Mucosa of descending colon (tissue), 3 donors: ENCODE measurements around the gene HTT. TPM values are rescaled to one million over a fixed set of nuclear protein-coding genes. Genes with fewer than 3 reads are reported as not detected.
A peak's percentile ranks its signal among the peaks of the same experiment; 100 is the strongest.

Source experiments
- ATAC-seq: fragments of 200-7000 bp; cut with Tn5 transposase; one replicate; pipeline ENCODE4 v1.9.1; 2020; ENCODE audit warnings: mild to moderate bottlenecking, moderate library complexity
- DNase-seq, 3 donors: peaks; one replicate each; pipeline ENCODE4 v3.0.0-alpha.2; 2020
- H3K36me3 ChIP-seq: fragments of 200-600 bp; one replicate; pipeline ENCODE4 v1.8.0; 2021; ENCODE audit warnings: low read depth, mild to moderate bottlenecking
- H3K4me1 ChIP-seq: fragments of 200-600 bp; one replicate; pipeline ENCODE4 v1.8.0; 2021; ENCODE audit warnings: low read depth, mild to moderate bottlenecking
- H3K4me3 ChIP-seq: fragments of 200-600 bp; one replicate; pipeline ENCODE4 v1.8.0; 2021; ENCODE audit warnings: mild to moderate bottlenecking
- H3K9me3 ChIP-seq: fragments of 200-600 bp; one replicate; pipeline ENCODE4 v1.8.0; 2021; ENCODE audit warnings: mild to moderate bottlenecking
- intact Hi-C, 2 donors: fragments of 100-400 bp; cut with DNase I in 1 of 2; cut with micrococcal nuclease in 1 of 2; formaldehyde crosslinking; loops; one replicate each; pipeline versions ENCODE4 v1.11.0 to v1.11.1; 2022; cut with DNase I, micrococcal nuclease
- total RNA-seq, 3 donors: library from RNA; stranded (reverse); fragmentation: NEBNext Ultra II Directional in 2 of 3; extraction: Animal tissue kit (Norgen Biotek cat#: 25700) in 2 of 3; gene quantifications; one replicate each; pipeline versions ENCODE4 v1.2.1 to v1.2.4, GENCODE V29; 2021 to 2023
- TF ChIP-seq, protein P1 (sequence below): fragments of 200-600 bp; IDR thresholded peaks from one replicate; pipeline ENCODE4 v1.8.0; 2022; ENCODE audit warnings: antibody characterized with exemption, mild to moderate bottlenecking
- donor health status: DM: no; HTN: no; CAD: no; lungs with moderate emphysema.
- donor health status: DM: no; HTN: no; CAD: no.
- donor health status: DM: no; HTN: yes; CAD: no.

Gene HTT
- total RNA-seq, 3 donors from 2014 or later: 51.3 to 71.8 (median 67.5) TPM

- DNase-seq (no peak), ATAC-seq (no peak)
- Histone ChIP-seq H3K4me3 (no peak overlapping the region), H3K36me3 (peaks cover 5% of the 10 kb centered on the region), H3K4me1 (no peaks in the 10 kb centered on the region), H3K9me3 (no peaks in the 10 kb centered on the region)
- intact Hi-C loops: no loop called here
- TF ChIP-seq, protein P1, sequence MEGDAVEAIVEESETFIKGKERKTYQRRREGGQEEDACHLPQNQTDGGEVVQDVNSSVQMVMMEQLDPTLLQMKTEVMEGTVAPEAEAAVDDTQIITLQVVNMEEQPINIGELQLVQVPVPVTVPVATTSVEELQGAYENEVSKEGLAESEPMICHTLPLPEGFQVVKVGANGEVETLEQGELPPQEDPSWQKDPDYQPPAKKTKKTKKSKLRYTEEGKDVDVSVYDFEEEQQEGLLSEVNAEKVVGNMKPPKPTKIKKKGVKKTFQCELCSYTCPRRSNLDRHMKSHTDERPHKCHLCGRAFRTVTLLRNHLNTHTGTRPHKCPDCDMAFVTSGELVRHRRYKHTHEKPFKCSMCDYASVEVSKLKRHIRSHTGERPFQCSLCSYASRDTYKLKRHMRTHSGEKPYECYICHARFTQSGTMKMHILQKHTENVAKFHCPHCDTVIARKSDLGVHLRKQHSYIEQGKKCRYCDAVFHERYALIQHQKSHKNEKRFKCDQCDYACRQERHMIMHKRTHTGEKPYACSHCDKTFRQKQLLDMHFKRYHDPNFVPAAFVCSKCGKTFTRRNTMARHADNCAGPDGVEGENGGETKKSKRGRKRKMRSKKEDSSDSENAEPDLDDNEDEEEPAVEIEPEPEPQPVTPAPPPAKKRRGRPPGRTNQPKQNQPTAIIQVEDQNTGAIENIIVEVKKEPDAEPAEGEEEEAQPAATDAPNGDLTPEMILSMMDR: no peak
These were observed 123.1 kb downstream of the HTT start for GRCh38 chr4:3197366-3198105.

DNA sequence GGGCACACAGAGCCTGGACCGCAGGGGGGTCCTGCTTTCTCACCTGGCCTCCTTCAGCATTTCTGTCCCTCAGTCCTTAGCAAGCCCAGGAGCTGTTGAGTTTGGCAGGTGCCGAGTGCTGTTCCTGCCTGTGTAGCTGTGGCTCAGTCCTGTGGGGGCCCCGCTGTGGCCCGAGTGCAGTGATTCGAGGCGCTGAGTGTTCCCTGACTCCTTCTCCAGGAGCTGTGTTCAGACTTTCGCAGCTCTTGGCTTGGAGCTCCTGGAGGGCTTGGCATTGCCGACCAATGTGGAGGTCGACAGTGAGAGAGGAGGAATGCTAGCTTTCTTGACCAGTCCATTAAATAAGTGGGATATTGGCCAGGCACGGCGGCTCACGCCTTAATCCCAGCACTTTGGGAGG, 124.4 kb downstream of the HTT start:
- ATAC-seq: no peak
- intact Hi-C loops: no loop called here
- Histone ChIP-seq H3K9me3 (no peaks in the 10 kb centered on the region), H3K36me3 (peaks cover 7% of the 10 kb centered on the region), H3K4me1 (peaks cover 10% of the 10 kb centered on the region), H3K4me3 (no peak overlapping the region)
- TF ChIP-seq, protein P1: no peak
- DNase-seq: no peak

- TF ChIP-seq, protein P1: no peak
- Histone ChIP-seq H3K4me3 (no peak overlapping the region), H3K36me3 (peaks cover 7% of the 10 kb centered on the region), H3K4me1 (peaks cover 10% of the 10 kb centered on the region), H3K9me3 (no peaks in the 10 kb centered on the region)
- intact Hi-C loops: no loop called here
- DNase-seq (no peak), ATAC-seq (no peak)
These were observed 125.4 kb downstream of the HTT start for GRCh38 chr4:3199653-3200422.

DNA sequence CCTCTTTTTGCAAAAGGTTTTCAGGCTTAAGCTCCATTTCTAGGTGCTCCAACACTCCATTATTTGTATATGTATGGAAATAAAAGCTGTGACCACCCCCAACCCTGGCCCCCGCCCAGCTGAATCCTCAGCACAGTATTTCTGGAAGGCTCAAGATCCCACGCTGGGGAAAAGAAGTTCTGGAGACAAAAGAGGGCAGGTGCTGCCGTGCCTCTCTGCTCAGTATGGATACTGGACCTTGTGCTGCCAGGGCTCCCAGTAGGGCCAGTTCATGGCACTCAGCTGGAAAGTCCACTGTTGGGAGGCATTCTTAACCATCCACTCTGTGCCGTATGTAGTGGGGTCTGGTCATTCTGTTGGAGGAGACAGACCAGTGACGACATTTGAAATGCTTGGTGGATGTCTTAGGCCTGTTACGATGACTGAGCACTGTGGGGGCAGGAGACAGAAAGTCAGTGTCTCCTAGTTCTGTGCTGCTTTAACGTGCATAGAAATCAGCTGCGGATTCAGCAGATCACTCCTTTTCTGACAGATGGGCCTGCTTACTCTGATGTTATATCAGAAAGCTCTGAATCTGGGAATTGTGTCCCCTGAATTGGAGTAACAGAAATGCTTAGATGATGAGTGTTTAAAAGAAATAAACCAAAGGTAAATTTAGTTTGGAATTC, 126.1 kb downstream of the HTT start:
- Histone ChIP-seq H3K36me3 (peaks cover 7% of the 10 kb centered on the region), H3K4me3 (no peak overlapping the region), H3K9me3 (no peaks in the 10 kb centered on the region), H3K4me1 (peaks cover 10% of the 10 kb centered on the region)
- DNase-seq: no peak
- intact Hi-C loops: no loop called here
- TF ChIP-seq, protein P1: no peak
- no peak for ATAC-seq

DNA sequence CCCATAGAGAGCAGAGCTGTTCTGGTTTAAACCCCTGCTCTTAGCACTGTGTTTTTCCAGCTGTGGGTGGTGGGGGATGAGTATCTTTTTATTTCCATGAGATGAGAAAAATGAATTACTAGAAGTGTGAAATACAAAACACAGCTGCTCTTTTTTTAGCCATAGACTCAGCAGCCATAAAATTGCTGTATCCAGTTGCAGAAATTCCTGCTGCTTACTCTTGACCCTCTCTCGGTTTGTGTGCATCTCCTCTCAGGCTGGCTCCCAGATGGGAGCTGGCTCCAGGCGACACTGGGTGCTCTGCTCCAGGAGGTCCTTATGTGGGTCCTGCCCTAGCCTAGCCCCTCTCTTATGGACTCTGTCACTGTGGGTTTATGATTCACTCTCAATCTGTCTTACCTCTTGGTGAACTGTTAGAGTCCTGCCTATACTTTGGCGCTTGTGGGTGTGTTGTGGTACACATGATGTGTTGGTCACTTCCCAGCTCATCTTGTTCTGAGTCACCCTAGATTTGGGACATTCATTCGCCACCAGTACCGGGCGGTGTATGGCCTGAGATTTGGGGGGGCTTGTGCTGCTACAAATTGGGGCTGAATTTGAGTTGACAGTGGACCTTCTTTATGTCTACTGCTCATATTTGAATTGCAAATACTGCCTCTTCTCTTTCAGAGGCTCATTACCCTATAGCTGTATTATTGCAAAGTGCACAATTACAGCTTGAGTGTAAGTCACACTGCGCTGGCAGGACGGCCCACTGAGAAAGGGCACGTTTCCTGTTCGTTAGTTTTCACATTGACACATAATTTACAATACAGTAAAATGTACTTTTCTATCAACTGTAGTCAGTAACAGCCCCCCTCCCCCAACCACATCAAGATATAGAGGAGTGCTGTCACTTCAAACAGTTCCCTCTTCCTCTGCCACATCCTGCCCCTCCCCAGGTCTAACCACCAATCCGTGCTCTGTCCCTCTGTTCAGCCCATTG, 127.5 kb downstream of the HTT start:
- peaks cover 7% of the 10 kb centered on the region for H3K36me3 ChIP-seq
- H3K4me1 ChIP-seq: peaks cover 10% of the 10 kb centered on the region
- no peaks in the 10 kb centered on the region for H3K9me3 ChIP-seq
- no peak overlapping the region for H3K4me3 ChIP-seq
- DNase-seq (peak in 1 of 3 donors; percentile 60), ATAC-seq (peak; percentile 85)
- intact Hi-C loops: no loop called here
- TF ChIP-seq, protein P1: no peak
